H1 (cell line): ENCODE data around the gene KISS1. TPM values are rescaled to one million over a fixed set of nuclear protein-coding genes. Genes with fewer than 3 reads are reported as not detected.

ENCODE experiments used
- CTCF ChIA-PET: fragments of 300-600 bp; sonication (Branson Sonifier 250); formaldehyde crosslinking; loops from one replicate; lab custom pipeline; 2021; ENCODE audit not compliant: partially characterized antibody; lab: Charles Lee
- POLR2A ChIA-PET: fragments of 300-600 bp; sonication (Branson Sonifier 250); formaldehyde crosslinking; loops from one replicate; lab custom pipeline; 2021; ENCODE audit warnings: inconsistent platforms; ENCODE audit not compliant: partially characterized antibody; lab: Charles Lee
- DNase-seq, 2 experiments: peaks; one replicate each; pipeline versions ENCODE4 v3.0.0 to v3.0.0-alpha.2; 2010 to 2022; ENCODE audit warnings: low spot score in 2 of 2, low read depth in 1 of 2, mixed read lengths in 1 of 2
- FAIRE-seq: peaks from 2 replicates; lab custom pipeline; 2011; peaks lifted over from hg19 to GRCh38; lab: Jason Lieb, UNC
- H2AFZ ChIP-seq: 2 replicates; pipeline ENCODE4 v1.8.1; 2012; ENCODE audit warnings: low read length, inconsistent platforms
- H2AK5ac ChIP-seq: 2 replicates; pipeline ENCODE4 v1.6.1; 2013; ENCODE audit warnings: low read depth, low read length
- H2BK120ac ChIP-seq: replicated peaks from 2 replicates; pipeline ENCODE3; 2013; ENCODE audit warnings: low read depth, low read length, inconsistent platforms
- H2BK12ac ChIP-seq: 2 replicates; pipeline ENCODE4 v1.6.1; 2013; ENCODE audit warnings: low read depth, low read length
- H2BK15ac ChIP-seq: 2 replicates; pipeline ENCODE4 v1.6.1; 2013; ENCODE audit warnings: low read length
- H2BK20ac ChIP-seq: 2 replicates; pipeline ENCODE4 v1.6.1; 2013; ENCODE audit warnings: low read length
- H2BK5ac ChIP-seq: 2 replicates; pipeline ENCODE4 v1.6.1; 2013; ENCODE audit warnings: low read depth, low read length
- H3K14ac ChIP-seq: 2 replicates; pipeline ENCODE4 v1.6.1; 2013; ENCODE audit warnings: inconsistent platforms; ENCODE audit not compliant: insufficient read length
- H3K18ac ChIP-seq: 2 replicates; pipeline ENCODE4 v1.6.1; 2013; ENCODE audit warnings: low read length; ENCODE audit errors: extremely low read depth
- H3K23ac ChIP-seq: 2 replicates; pipeline ENCODE4 v1.6.1; 2013; ENCODE audit warnings: inconsistent platforms; ENCODE audit not compliant: insufficient read length
- H3K23me2 ChIP-seq: 2 replicates; pipeline ENCODE4 v1.6.1; 2013; ENCODE audit warnings: low read depth, low read length
- H3K27ac ChIP-seq: 2 replicates; pipeline ENCODE4 v1.6.1; 2011; ENCODE audit warnings: low read depth, low read length, inconsistent platforms
- H3K27me3 ChIP-seq, 4 experiments: replicated peaks in 1 of 4; 1 replicate in 1 of 4; 2 replicates in 3 of 4; pipeline versions ENCODE4 v1.6.1 to v1.8.1; 2011 to 2013; ENCODE audit warnings: low read length in 3 of 4, mild to moderate bottlenecking in 3 of 4, inconsistent platforms in 2 of 4, mixed read lengths in 2 of 4, moderate library complexity in 1 of 4; ENCODE audit not compliant: control insufficient read depth in 3 of 4, insufficient read depth in 3 of 4; ENCODE audit errors: extremely low read depth in 1 of 4
- H3K36me3 ChIP-seq, 4 experiments: 2 replicates each; pipeline versions ENCODE4 v1.6.1 to v1.8.1; 2011 to 2013; ENCODE audit warnings: mild to moderate bottlenecking in 4 of 4, low read length in 3 of 4, moderate library complexity in 2 of 4, control low read depth in 1 of 4, inconsistent platforms in 1 of 4; ENCODE audit not compliant: insufficient read depth in 4 of 4, control insufficient read depth in 2 of 4
- H3K4ac ChIP-seq: replicated peaks from 2 replicates; pipeline ENCODE3; 2013; ENCODE audit warnings: low read length, low read depth, mixed read lengths, inconsistent platforms; ENCODE audit not compliant: insufficient read length
- H3K4me1 ChIP-seq, 4 experiments: replicated peaks in 1 of 4; 1 replicate in 1 of 4; 2 replicates in 3 of 4; pipeline versions ENCODE4 v1.6.1 to v1.8.1; 2011 to 2013; ENCODE audit warnings: low read length in 3 of 4, inconsistent platforms in 2 of 4, mixed read lengths in 1 of 4; ENCODE audit not compliant: insufficient read depth in 4 of 4, control insufficient read depth in 3 of 4
- H3K4me2 ChIP-seq, 2 experiments: 2 replicates each; pipeline versions ENCODE4 v1.6.1 to v1.8.1; 2011 to 2013; ENCODE audit warnings: low read depth in 2 of 2, low read length in 2 of 2, control low read depth in 1 of 2, inconsistent platforms in 1 of 2, mild to moderate bottlenecking in 1 of 2; ENCODE audit not compliant: insufficient read depth in 1 of 2
- H3K4me3 ChIP-seq, 4 experiments: fragments of 200-600, 300-600 bp in 1 of 4; sonication (generic), shearing (Covaris generic), sonication (Bioruptor Twin) in 1 of 4; 2 replicates each; pipeline versions ENCODE4 v1.5.1 to v1.8.1; 2011 to 2016; ENCODE audit warnings: low read length in 4 of 4, low read depth in 3 of 4, control low read depth in 2 of 4, inconsistent platforms in 2 of 4, mild to moderate bottlenecking in 2 of 4, mixed read lengths in 1 of 4, moderate library complexity in 1 of 4; ENCODE audit not compliant: insufficient read depth in 2 of 4; ENCODE audit errors: extremely low read depth in 1 of 4
- H3K56ac ChIP-seq: replicated peaks from 2 replicates; pipeline ENCODE3; 2013; ENCODE audit warnings: low read depth, mild to moderate bottlenecking, mixed read lengths, low read length, inconsistent platforms; ENCODE audit not compliant: insufficient read length
- H3K79me1 ChIP-seq: 2 replicates; pipeline ENCODE4 v1.6.1; 2013; ENCODE audit warnings: low read depth, low read length, control low read depth
- H3K79me2 ChIP-seq, 2 experiments: 2 replicates each; pipeline versions ENCODE4 v1.6.1 to v1.8.1; 2012 to 2013; ENCODE audit warnings: low read length in 2 of 2, mild to moderate bottlenecking in 2 of 2, inconsistent platforms in 1 of 2; ENCODE audit not compliant: insufficient read depth in 2 of 2, control insufficient read depth in 1 of 2
- H3K9ac ChIP-seq, 4 experiments: replicated peaks in 1 of 4; 1 replicate in 1 of 4; 2 replicates in 3 of 4; pipeline versions ENCODE4 v1.6.1 to v1.8.1; 2011 to 2013; ENCODE audit warnings: low read depth in 3 of 4, low read length in 3 of 4, control low read depth in 2 of 4, mild to moderate bottlenecking in 2 of 4, moderate library complexity in 2 of 4, inconsistent platforms in 1 of 4; ENCODE audit errors: extremely low read depth in 1 of 4
- H3K9me3 ChIP-seq, 2 experiments: 2 replicates each; pipeline versions ENCODE4 v1.6.1 to v1.8.1; 2012 to 2013; ENCODE audit warnings: mild to moderate bottlenecking in 2 of 2, moderate library complexity in 2 of 2, control low read depth in 1 of 2, inconsistent platforms in 1 of 2, low read depth in 1 of 2, low read length in 1 of 2, mixed read lengths in 1 of 2; ENCODE audit not compliant: insufficient read depth in 2 of 2
- H4K20me1 ChIP-seq, 2 experiments: replicated peaks in 1 of 2; 2 replicates each; pipeline versions ENCODE3 to v1.8.1; 2011 to 2013; ENCODE audit warnings: inconsistent platforms in 2 of 2, low read length in 2 of 2, mild to moderate bottlenecking in 1 of 2; ENCODE audit not compliant: insufficient read depth in 2 of 2, control insufficient read depth in 1 of 2
- H4K5ac ChIP-seq: 2 replicates; pipeline ENCODE4 v1.6.1; 2013; ENCODE audit warnings: low read length, low read depth, mixed read lengths, inconsistent platforms; ENCODE audit not compliant: insufficient read length
- H4K8ac ChIP-seq: 2 replicates; pipeline ENCODE4 v1.8.0; 2013; ENCODE audit warnings: mild to moderate bottlenecking, moderate library complexity, low read length, inconsistent platforms; ENCODE audit not compliant: insufficient read depth; ENCODE audit errors: extremely low read depth
- H4K91ac ChIP-seq: replicated peaks from 2 replicates; pipeline ENCODE3; 2013; ENCODE audit warnings: low read length, mixed read lengths, inconsistent platforms; ENCODE audit not compliant: insufficient read length
- ASH2L ChIP-seq: fragments of 200-600, 300-600 bp; sonication (generic); IDR thresholded peaks from one replicate; pipeline ENCODE4 v1.7.1; 2017; ENCODE audit warnings: low read length
- BCL11A ChIP-seq, 2 experiments: IDR thresholded peaks; one replicate each; pipeline ENCODE4 v1.6.1; 2011; ENCODE audit warnings: low read depth in 2 of 2, low read length in 2 of 2, mild to moderate bottlenecking in 2 of 2
- GTF2F1 ChIP-seq: IDR thresholded peaks from 2 replicates; pipeline ENCODE4 v1.6.1; 2012; ENCODE audit warnings: low read depth, low read length, improper control_type of control experiment, borderline replicate concordance
- MAFK ChIP-seq: IDR thresholded peaks from 2 replicates; pipeline ENCODE4 v1.6.1; 2012; ENCODE audit warnings: low read depth, mild to moderate bottlenecking, improper control_type of control experiment, low read length
- NANOG ChIP-seq: IDR thresholded peaks from 2 replicates; pipeline ENCODE4 v1.6.1; 2011; ENCODE audit warnings: low read length, low read depth, mild to moderate bottlenecking, inconsistent platforms; ENCODE audit not compliant: insufficient read depth, poor library complexity, severe bottlenecking
- NRF1 ChIP-seq: IDR thresholded peaks from 2 replicates; pipeline ENCODE4 v1.6.1; 2011; ENCODE audit warnings: mild to moderate bottlenecking, low read depth, low read length, improper control_type of control experiment
- POLR2AphosphoS5 ChIP-seq: IDR thresholded peaks from 2 replicates; pipeline ENCODE4 v1.6.1; 2011; ENCODE audit warnings: low read depth, low read length
- SIRT6 ChIP-seq: IDR thresholded peaks from one replicate; pipeline ENCODE4 v1.7.1; 2012; ENCODE audit warnings: low read length, inconsistent platforms
- SIX5 ChIP-seq: IDR thresholded peaks from 2 replicates; pipeline ENCODE4 v1.6.1; 2011; ENCODE audit warnings: mild to moderate bottlenecking, low read depth, low read length
- SRF ChIP-seq: IDR thresholded peaks from 2 replicates; pipeline ENCODE4 v1.6.1; 2011; ENCODE audit warnings: mild to moderate bottlenecking, low read depth, low read length, moderate library complexity
- TEAD4 ChIP-seq: IDR thresholded peaks from 2 replicates; pipeline ENCODE4 v1.6.1; 2012; ENCODE audit warnings: low read depth, low read length, inconsistent platforms, mixed read lengths
- WGBS, 2 experiments: shearing (Covaris generic) in 1 of 2; methylation state at CpG; one replicate each; pipeline versions ENCODE4 v1.1.6 to v1.1.7; 2013 to 2015; ENCODE audit warnings: low lambda C conversion rate in 2 of 2, mixed read lengths in 2 of 2, inconsistent platforms in 1 of 2, low coverage in 1 of 2, missing lambda C conversion rate in 1 of 2; ENCODE audit not compliant: insufficient replicate concordance in 2 of 2, insufficient coverage in 1 of 2, insufficient read length in 1 of 2; ENCODE audit errors: extremely low coverage in 1 of 2, missing lambda C conversion rate in 1 of 2; 5-methylcytosine and 5-hydroxymethylcytosine counted together
- polyA plus RNA-seq, 7 experiments: library from polyadenylated mRNA; depleted of rRNA in 3 of 7; stranded (reverse) in 5 of 7; unstranded in 2 of 7; fragments of >200 nt in 5 of 7; fragments of 200-250 nt in 2 of 7; gene quantifications; 1 replicate in 5 of 7; 2 replicates in 1 of 7; 4 replicates in 1 of 7; pipeline versions ENCODE4 v1.2.1 to v1.2.3, GENCODE V29; 2011 to 2013; ENCODE audit warnings: missing spikeins in 2 of 7, mixed read lengths in 2 of 7
- total RNA-seq: library from RNA; stranded (reverse); fragmentation: NEBNext Ultra II Directional; extraction: Animal tissue kit (Norgen Biotek cat#: 25700); gene quantifications from 2 replicates; pipeline ENCODE4 v1.2.1, GENCODE V29; 2021

KISS1 gene
- total and polyA plus RNA-seq, 2 of the 8 experiments (the other 6 are each of a cell fraction or from before 2014, with no cell fraction given), result 0.71 TPM; not detected in 1

- Histone ChIP-seq H2BK15ac (no peak overlapping the region), H3K18ac (no peak overlapping the region), H2BK12ac (no peak overlapping the region), H3K4me3 (no peak overlapping the region), H4K91ac (no peak overlapping the region), H3K27me3 (no peaks in the 10 kb centered on the region), H3K9me3 (no peaks in the 10 kb centered on the region), H2BK5ac (no peak overlapping the region), H3K36me3 (no peaks in the 10 kb centered on the region), H2AFZ (no peak overlapping the region), H3K79me2 (no peaks in the 10 kb centered on the region), H3K27ac (no peak overlapping the region), H3K23me2 (no peaks in the 10 kb centered on the region), H3K9ac (no peak overlapping the region), H4K8ac (no peak overlapping the region), H3K4me1 (0 out of 7 replicates have a peak, but pooled peaks cover 0 to 2% (median 0%) of the 10 kb centered on the region in 4 experiments), H3K4me2 (no peak overlapping the region), H3K23ac (no peak overlapping the region), H3K79me1 (no peaks in the 10 kb centered on the region), H2BK120ac (no peak overlapping the region), H3K56ac (no peak overlapping the region), H2BK20ac (no peak overlapping the region), H4K20me1 (no peaks in the 10 kb centered on the region), H2AK5ac (no peak overlapping the region), H3K4ac (no peak overlapping the region), H3K14ac (no peak overlapping the region), H4K5ac (no peak overlapping the region)
- no peak for TF ChIP-seq SIRT6
- no peak for TF ChIP-seq SIX5
- no peak for TF ChIP-seq MAFK
- no peak for TF ChIP-seq TEAD4
- no peak for TF ChIP-seq ASH2L
- TF ChIP-seq BCL11A (IDR thresholded peaks at IDR 0.05; ENCODE audit: low read depth in 2 of 2, low read length in 2 of 2), result no peak
- TF ChIP-seq POLR2AphosphoS5, result no peak
- TF ChIP-seq SRF, result no peak
- no peak for TF ChIP-seq GTF2F1
- no peak for TF ChIP-seq NANOG
- no peak for TF ChIP-seq NRF1
- ChIA-PET POLR2A (no interaction called here), CTCF (interaction anchor here (1.2 to 9.9 kb wide), 3 partner anchors 13 to 142 kb away, joined by 5 to 156 read pairs (median 86); partner anchors contain the start of gene PLEKHA6)
- no peak for DNase-seq
- 88% methylated on average over 10 of the region's 10 CpGs; no CpG with 5 or more reads in 1 of the 2 experiments for WGBS, 2 experiments
- FAIRE-seq, result no peak
These were observed 23.8 kb upstream of the KISS1 start for GRCh38 chr1:204219971-204220616.
